Neural progenitor cell (in vitro differentiated cells): Measurements from ENCODE around the gene ATAD2B. TPM values are rescaled to one million over a fixed set of nuclear protein-coding genes. Genes with fewer than 3 reads are reported as not detected.
"Not testable (repeated sequence)": the region's sequence is repeated elsewhere in the genome, so short reads cannot be mapped to it uniquely, and the experiment has no call there.

Experiments
- DNase-seq: peaks from one replicate; pipeline ENCODE4 v3.0.0-alpha.2; 2016; ENCODE audit warnings: low spot score
- H2AFZ ChIP-seq: fragments of 200-600 bp; sonication (generic); replicated peaks from 2 replicates; pipeline ENCODE4 v1.6.1; 2016; ENCODE audit warnings: antibody characterized with exemption
- H3F3A ChIP-seq: fragments of 200-600 bp; sonication (generic); 2 replicates; pipeline ENCODE4 v1.6.1; 2016; ENCODE audit warnings: antibody characterized with exemption, low read depth
- H3K27ac ChIP-seq: fragments of 200-600 bp; sonication (generic); 2 replicates; pipeline ENCODE4 v1.5.1; 2016; ENCODE audit warnings: mild to moderate bottlenecking
- H3K27me3 ChIP-seq: fragments of 200-600 bp; sonication (generic); 2 replicates; pipeline ENCODE4 v1.6.1; 2016; ENCODE audit warnings: mild to moderate bottlenecking, moderate library complexity
- H3K36me3 ChIP-seq: fragments of 200-600 bp; sonication (generic); 2 replicates; pipeline ENCODE4 v1.5.1; 2016
- H3K4me1 ChIP-seq: fragments of 200-600 bp; sonication (generic); 2 replicates; pipeline ENCODE4 v1.6.1; 2016; ENCODE audit warnings: mixed run types
- H3K4me2 ChIP-seq: fragments of 200-600 bp; sonication (generic); 2 replicates; pipeline ENCODE4 v1.6.1; 2016
- H3K4me3 ChIP-seq: fragments of 200-600 bp; sonication (generic); 2 replicates; pipeline ENCODE4 v1.5.1; 2016
- H3K79me2 ChIP-seq: fragments of 200-600 bp; sonication (generic); 2 replicates; pipeline ENCODE4 v1.6.1; 2016; ENCODE audit warnings: low read depth
- H3K9ac ChIP-seq: fragments of 200-600 bp; sonication (generic); 2 replicates; pipeline ENCODE4 v1.6.1; 2016
- H3K9me3 ChIP-seq: fragments of 200-600 bp; sonication (generic); 2 replicates; pipeline ENCODE4 v1.5.1; 2016; ENCODE audit warnings: low read depth
- H4K20me1 ChIP-seq: fragments of 200-600 bp; sonication (generic); 2 replicates; pipeline ENCODE4 v1.6.1; 2016; ENCODE audit warnings: low read depth
- H3K27ac Mint-ChIP-seq: 3 replicates; pipeline ENCODE4 v1.8.0; 2021; ENCODE audit warnings: mixed read lengths
- H3K27me3 Mint-ChIP-seq: 2 replicates; pipeline ENCODE4 v1.8.0; 2022; ENCODE audit warnings: low read depth, mild to moderate bottlenecking, inconsistent platforms, moderate library complexity, mixed read lengths; ENCODE audit not compliant: insufficient read depth
- H3K36me3 Mint-ChIP-seq: 3 replicates; pipeline ENCODE4 v1.8.0; 2021; ENCODE audit warnings: mixed read lengths
- H3K4me1 Mint-ChIP-seq: 3 replicates; pipeline ENCODE4 v1.8.0; 2021; ENCODE audit warnings: mixed read lengths
- H3K4me3 Mint-ChIP-seq: 3 replicates; pipeline ENCODE4 v1.8.0; 2021; ENCODE audit warnings: mild to moderate bottlenecking, moderate library complexity, mixed read lengths
- H3K9me3 Mint-ChIP-seq: 3 replicates; pipeline ENCODE4 v1.8.0; 2020; ENCODE audit warnings: mixed read lengths
- EZH2 ChIP-seq: fragments of 200-600 bp; sonication (generic); IDR thresholded peaks from 2 replicates; pipeline ENCODE4 v1.6.1; 2017; ENCODE audit warnings: antibody characterized with exemption, mild to moderate bottlenecking, moderate library complexity
- EZH2phosphoT487 ChIP-seq: fragments of 200-600 bp; sonication (generic); IDR thresholded peaks from 2 replicates; pipeline ENCODE4 v1.6.1; 2017; ENCODE audit warnings: antibody characterized with exemption
- total RNA-seq: library from RNA; depleted of rRNA; stranded (reverse); fragments of >200 nt; gene quantifications from 2 replicates; pipeline ENCODE4 v1.2.3, GENCODE V29; 2015; ENCODE audit warnings: low replicate concordance
- TF ChIP-seq, protein P1 (sequence below): fragments of 200-600 bp; sonication (generic); IDR thresholded peaks from 2 replicates; pipeline ENCODE4 v1.5.1; 2017; ENCODE audit warnings: antibody characterized with exemption, mild to moderate bottlenecking

ATAD2B gene
- total RNA-seq, 1 donor from 2014 or later, result 38.7 TPM

DNA sequence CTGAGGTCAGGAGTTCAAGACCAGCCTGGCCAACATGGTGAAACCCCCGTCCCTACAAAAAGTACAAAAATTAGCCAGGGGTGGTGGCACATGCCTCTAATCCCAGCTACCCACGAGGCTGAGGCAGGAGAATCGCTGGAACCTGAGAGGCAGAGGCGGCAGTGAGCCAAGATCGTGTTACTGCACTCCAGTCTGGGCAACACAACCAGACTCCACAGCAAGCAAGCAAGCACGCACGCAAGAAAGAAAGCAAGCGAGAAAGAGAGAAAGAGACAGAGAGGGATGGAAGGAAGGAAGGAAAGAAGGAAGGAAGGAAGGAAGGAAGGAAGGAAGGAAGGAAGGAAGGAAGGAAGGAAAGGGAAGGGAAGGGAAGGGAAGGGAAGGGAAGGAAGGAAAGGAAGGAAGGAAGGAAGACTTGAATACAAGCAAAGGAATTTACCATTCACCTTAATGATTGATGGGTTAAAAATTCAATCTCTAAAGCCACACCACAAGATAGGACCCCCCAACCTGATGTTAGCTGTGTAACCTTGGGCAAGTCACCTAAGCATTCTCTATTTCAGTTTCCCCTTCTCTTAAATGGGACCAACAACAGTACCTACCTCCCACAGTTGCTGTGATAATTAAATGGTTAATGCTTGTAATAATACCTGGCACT is 181.7 kb downstream of the ATAD2B start:
- no peaks in the 10 kb centered on the region for H3K79me2 ChIP-seq
- H3K4me2 ChIP-seq, result no peak overlapping the region
- H3K9me3 Mint-ChIP-seq, result peaks cover 2% of the 10 kb centered on the region
- no peaks in the 10 kb centered on the region for H4K20me1 ChIP-seq
- H3F3A ChIP-seq, result no peaks in the 10 kb centered on the region
- no peaks in the 10 kb centered on the region for H3K27me3 ChIP-seq
- H3K9ac ChIP-seq, result no peak overlapping the region
- H3K4me3 Mint-ChIP-seq, result no peak overlapping the region
- H3K9me3 ChIP-seq, result no peaks in the 10 kb centered on the region
- no peak overlapping the region for H3K27ac ChIP-seq
- DNase-seq, result no peak
- no peak for TF ChIP-seq EZH2phosphoT487
- TF ChIP-seq, protein P1, sequence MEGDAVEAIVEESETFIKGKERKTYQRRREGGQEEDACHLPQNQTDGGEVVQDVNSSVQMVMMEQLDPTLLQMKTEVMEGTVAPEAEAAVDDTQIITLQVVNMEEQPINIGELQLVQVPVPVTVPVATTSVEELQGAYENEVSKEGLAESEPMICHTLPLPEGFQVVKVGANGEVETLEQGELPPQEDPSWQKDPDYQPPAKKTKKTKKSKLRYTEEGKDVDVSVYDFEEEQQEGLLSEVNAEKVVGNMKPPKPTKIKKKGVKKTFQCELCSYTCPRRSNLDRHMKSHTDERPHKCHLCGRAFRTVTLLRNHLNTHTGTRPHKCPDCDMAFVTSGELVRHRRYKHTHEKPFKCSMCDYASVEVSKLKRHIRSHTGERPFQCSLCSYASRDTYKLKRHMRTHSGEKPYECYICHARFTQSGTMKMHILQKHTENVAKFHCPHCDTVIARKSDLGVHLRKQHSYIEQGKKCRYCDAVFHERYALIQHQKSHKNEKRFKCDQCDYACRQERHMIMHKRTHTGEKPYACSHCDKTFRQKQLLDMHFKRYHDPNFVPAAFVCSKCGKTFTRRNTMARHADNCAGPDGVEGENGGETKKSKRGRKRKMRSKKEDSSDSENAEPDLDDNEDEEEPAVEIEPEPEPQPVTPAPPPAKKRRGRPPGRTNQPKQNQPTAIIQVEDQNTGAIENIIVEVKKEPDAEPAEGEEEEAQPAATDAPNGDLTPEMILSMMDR, result no peak
- no peak for TF ChIP-seq EZH2
- H3K27ac Mint-ChIP-seq, result no peak overlapping the region
- no peak overlapping the region for H3K4me3 ChIP-seq
- H3K36me3 Mint-ChIP-seq, result peaks cover 7% of the 10 kb centered on the region
- no peaks in the 10 kb centered on the region for H3K36me3 ChIP-seq
- no peak overlapping the region for H2AFZ ChIP-seq
- H3K4me1 ChIP-seq, result no peaks in the 10 kb centered on the region
- no peaks in the 10 kb centered on the region for H3K27me3 Mint-ChIP-seq
- no peaks in the 10 kb centered on the region for H3K4me1 Mint-ChIP-seq

DNA sequence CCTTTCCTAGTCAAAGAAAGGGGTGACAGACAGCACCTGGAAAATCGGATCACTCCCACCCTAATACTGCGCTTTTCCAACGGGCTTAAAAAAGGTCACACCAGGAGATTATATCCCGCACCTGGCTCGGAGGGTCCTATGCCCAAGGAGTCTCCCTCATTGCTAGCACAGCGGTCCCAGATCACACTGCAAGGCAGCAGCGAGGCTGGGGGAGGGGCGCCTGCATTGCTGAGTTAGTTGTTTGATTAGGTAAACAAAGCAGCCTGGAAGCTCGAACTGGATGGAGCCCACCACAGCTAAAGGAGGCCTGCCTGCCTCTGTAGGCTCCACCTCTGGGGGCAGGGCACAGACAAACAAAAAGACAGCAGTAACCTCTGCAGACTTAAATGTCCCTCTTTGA is 190.1 kb downstream of the ATAD2B start:
- not testable (repeated sequence) for H3K4me1 Mint-ChIP-seq, H4K20me1 ChIP-seq, H2AFZ ChIP-seq, H3K4me3 Mint-ChIP-seq, H3K36me3 ChIP-seq, H3K27me3 Mint-ChIP-seq, H3K27ac ChIP-seq, H3K4me3 ChIP-seq, H3K4me2 ChIP-seq, H3K27me3 ChIP-seq, H3F3A ChIP-seq, H3K9me3 ChIP-seq, H3K4me1 ChIP-seq, H3K9ac ChIP-seq, H3K79me2 ChIP-seq, H3K27ac Mint-ChIP-seq, DNase-seq
- H3K36me3 Mint-ChIP-seq, result peaks cover 27% of the 10 kb centered on the region
- peaks cover 22% of the 10 kb centered on the region for H3K9me3 Mint-ChIP-seq

DNA sequence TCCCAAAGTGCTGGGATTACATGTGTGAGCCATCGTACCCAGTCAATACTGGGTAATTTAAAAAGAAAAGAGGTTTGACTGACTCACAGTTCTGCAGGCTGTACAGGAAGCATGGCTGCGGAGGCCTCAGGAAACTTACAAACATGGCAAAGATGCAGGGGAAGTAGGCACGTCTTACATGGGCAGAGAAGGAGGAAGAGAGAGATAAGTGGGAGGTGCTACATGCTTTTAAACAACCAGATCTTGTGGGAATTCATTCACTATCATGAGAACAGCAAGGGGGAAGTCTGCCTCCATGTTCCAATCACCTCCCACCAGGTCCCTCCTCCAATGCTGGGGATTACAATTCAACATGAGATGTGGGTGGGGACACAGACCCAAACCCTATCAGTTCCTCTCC is 192.5 kb downstream of the ATAD2B start:
- H4K20me1 ChIP-seq, result no peaks in the 10 kb centered on the region
- no peak overlapping the region for H3K4me2 ChIP-seq
- TF ChIP-seq EZH2phosphoT487, result no peak
- TF ChIP-seq, protein P1, result no peak
- no peak for TF ChIP-seq EZH2
- H3K9ac ChIP-seq, result no peak overlapping the region
- no peak for DNase-seq
- H3K4me3 Mint-ChIP-seq, result no peak overlapping the region
- no peaks in the 10 kb centered on the region for H3F3A ChIP-seq
- no peaks in the 10 kb centered on the region for H3K4me1 Mint-ChIP-seq
- H3K27me3 ChIP-seq, result no peaks in the 10 kb centered on the region
- H3K36me3 ChIP-seq, result no peaks in the 10 kb centered on the region
- H2AFZ ChIP-seq, result no peak overlapping the region
- H3K27me3 Mint-ChIP-seq, result peaks cover 5% of the 10 kb centered on the region
- peaks cover 22% of the 10 kb centered on the region for H3K9me3 Mint-ChIP-seq
- no peaks in the 10 kb centered on the region for H3K4me1 ChIP-seq
- H3K27ac Mint-ChIP-seq, result no peak overlapping the region
- no peaks in the 10 kb centered on the region for H3K9me3 ChIP-seq
- no peak overlapping the region for H3K27ac ChIP-seq
- no peak overlapping the region for H3K4me3 ChIP-seq
- H3K79me2 ChIP-seq, result no peaks in the 10 kb centered on the region
- peaks cover 33% of the 10 kb centered on the region for H3K36me3 Mint-ChIP-seq

DNA sequence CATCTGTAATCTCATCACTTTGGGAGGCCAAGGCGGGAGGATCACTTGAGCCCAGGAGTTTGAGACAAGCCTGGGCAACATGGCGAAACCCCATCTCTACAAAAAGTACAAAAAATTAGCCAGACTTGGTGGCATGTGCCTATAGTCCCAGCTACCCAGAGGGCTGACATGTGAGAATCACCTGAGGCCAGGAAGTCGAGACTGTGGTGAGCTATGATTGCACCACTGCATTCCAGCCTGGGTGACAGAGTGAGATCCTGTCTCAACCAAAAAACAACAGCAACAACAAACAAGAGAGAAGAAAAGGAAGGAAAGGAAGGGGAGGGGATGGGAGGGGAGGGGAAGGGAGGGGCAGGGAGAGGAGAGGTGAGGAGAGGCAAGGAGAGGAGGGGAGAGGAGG is 203.9 kb downstream of the ATAD2B start:
- not testable (repeated sequence) for H3K27ac Mint-ChIP-seq, H3K4me3 Mint-ChIP-seq, H4K20me1 ChIP-seq, DNase-seq, H3K27me3 ChIP-seq, H3K4me3 ChIP-seq, H3K79me2 ChIP-seq, H3K9ac ChIP-seq, H2AFZ ChIP-seq, H3K4me2 ChIP-seq, H3K27me3 Mint-ChIP-seq, H3K4me1 ChIP-seq, H3F3A ChIP-seq, H3K36me3 ChIP-seq, H3K4me1 Mint-ChIP-seq, H3K27ac ChIP-seq
- Mint-ChIP-seq H3K9me3 (peaks cover 30% of the 10 kb centered on the region), H3K36me3 (peaks cover 36% of the 10 kb centered on the region)
- peaks cover 13% of the 10 kb centered on the region for H3K9me3 ChIP-seq
